GM23338 (cell line): ENCODE data around the gene ECD.

Experiments
- EZH2 ChIP-seq: fragments of 200-600 bp; sonication (generic); IDR thresholded peaks from one replicate; pipeline ENCODE4 v1.8.0; 2017; ENCODE audit warnings: antibody characterized with exemption, mild to moderate bottlenecking, low read depth; ENCODE audit not compliant: unreplicated experiment
- EZH2phosphoT487 ChIP-seq: fragments of 200-600 bp; sonication (generic); IDR thresholded peaks from one replicate; pipeline ENCODE4 v1.8.1; 2018; ENCODE audit warnings: antibody characterized with exemption; ENCODE audit not compliant: unreplicated experiment
- POLR2AphosphoS5 ChIP-seq: IDR thresholded peaks from 2 replicates; pipeline ENCODE4 v1.6.1; 2016; ENCODE audit warnings: antibody characterized with exemption, low read depth
- STAT1 ChIP-seq: IDR thresholded peaks from one replicate; pipeline ENCODE4 v1.6.1; 2016; ENCODE audit warnings: antibody characterized with exemption; ENCODE audit not compliant: unreplicated experiment
- ZNF331 ChIP-seq: fragments of 250-450 bp; sonication (Bioruptor Pico); IDR thresholded peaks from 2 replicates; pipeline ENCODE4 v1.5.0; 2020; ENCODE audit warnings: low read depth, mild to moderate bottlenecking, moderate library complexity
- TF ChIP-seq, protein P1 (sequence below), 2 experiments: fragments of 200-600 bp in 1 of 2; sonication (generic) in 1 of 2; conservative IDR thresholded peaks; 2 replicates each; pipeline versions ENCODE4 v1.5.1 to v1.6.1; 2016 to 2017; ENCODE audit warnings: antibody characterized with exemption in 2 of 2, low read depth in 2 of 2, mild to moderate bottlenecking in 2 of 2, moderate library complexity in 1 of 2
- TF ChIP-seq, protein P2 (sequence below): IDR thresholded peaks from one replicate; pipeline ENCODE4 v1.6.1; 2018; ENCODE audit warnings: antibody characterized with exemption; ENCODE audit not compliant: unreplicated experiment

DNA sequence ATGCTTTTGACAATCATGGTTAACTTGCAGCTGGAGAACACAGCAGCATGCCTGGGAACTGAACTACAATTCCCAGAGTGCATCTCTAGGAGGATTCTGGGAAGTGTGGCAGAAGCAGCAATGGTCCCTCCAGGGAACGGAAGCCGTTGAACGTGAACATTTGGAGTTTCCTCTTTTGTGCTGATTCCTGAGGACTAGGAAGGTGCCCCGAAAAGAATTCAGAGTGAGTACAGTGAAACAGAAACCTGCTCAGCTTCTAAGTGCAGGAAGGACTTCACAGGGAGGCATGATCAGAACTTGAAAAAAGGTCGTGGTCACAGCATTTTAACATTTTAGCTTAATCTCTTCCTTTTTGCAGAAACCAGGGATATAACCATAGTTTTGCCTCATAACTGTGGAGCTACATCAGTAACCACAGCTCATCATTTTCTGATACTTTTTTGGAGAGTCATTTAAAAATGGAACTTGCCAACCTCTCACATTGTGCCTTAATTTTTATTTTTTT lies 57.4 kb downstream of the ECD start, which contains the start of gene NUDT13:
- TF ChIP-seq, protein P1, sequence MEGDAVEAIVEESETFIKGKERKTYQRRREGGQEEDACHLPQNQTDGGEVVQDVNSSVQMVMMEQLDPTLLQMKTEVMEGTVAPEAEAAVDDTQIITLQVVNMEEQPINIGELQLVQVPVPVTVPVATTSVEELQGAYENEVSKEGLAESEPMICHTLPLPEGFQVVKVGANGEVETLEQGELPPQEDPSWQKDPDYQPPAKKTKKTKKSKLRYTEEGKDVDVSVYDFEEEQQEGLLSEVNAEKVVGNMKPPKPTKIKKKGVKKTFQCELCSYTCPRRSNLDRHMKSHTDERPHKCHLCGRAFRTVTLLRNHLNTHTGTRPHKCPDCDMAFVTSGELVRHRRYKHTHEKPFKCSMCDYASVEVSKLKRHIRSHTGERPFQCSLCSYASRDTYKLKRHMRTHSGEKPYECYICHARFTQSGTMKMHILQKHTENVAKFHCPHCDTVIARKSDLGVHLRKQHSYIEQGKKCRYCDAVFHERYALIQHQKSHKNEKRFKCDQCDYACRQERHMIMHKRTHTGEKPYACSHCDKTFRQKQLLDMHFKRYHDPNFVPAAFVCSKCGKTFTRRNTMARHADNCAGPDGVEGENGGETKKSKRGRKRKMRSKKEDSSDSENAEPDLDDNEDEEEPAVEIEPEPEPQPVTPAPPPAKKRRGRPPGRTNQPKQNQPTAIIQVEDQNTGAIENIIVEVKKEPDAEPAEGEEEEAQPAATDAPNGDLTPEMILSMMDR (conservative IDR thresholded peaks at IDR 0.05; ENCODE audit: low read depth in 2 of 2) = no peak
- TF ChIP-seq, protein P2, sequence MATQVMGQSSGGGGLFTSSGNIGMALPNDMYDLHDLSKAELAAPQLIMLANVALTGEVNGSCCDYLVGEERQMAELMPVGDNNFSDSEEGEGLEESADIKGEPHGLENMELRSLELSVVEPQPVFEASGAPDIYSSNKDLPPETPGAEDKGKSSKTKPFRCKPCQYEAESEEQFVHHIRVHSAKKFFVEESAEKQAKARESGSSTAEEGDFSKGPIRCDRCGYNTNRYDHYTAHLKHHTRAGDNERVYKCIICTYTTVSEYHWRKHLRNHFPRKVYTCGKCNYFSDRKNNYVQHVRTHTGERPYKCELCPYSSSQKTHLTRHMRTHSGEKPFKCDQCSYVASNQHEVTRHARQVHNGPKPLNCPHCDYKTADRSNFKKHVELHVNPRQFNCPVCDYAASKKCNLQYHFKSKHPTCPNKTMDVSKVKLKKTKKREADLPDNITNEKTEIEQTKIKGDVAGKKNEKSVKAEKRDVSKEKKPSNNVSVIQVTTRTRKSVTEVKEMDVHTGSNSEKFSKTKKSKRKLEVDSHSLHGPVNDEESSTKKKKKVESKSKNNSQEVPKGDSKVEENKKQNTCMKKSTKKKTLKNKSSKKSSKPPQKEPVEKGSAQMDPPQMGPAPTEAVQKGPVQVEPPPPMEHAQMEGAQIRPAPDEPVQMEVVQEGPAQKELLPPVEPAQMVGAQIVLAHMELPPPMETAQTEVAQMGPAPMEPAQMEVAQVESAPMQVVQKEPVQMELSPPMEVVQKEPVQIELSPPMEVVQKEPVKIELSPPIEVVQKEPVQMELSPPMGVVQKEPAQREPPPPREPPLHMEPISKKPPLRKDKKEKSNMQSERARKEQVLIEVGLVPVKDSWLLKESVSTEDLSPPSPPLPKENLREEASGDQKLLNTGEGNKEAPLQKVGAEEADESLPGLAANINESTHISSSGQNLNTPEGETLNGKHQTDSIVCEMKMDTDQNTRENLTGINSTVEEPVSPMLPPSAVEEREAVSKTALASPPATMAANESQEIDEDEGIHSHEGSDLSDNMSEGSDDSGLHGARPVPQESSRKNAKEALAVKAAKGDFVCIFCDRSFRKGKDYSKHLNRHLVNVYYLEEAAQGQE = no peak
- TF ChIP-seq POLR2AphosphoS5 = peak; percentile 83
- no peak for TF ChIP-seq STAT1
- no peak for TF ChIP-seq EZH2phosphoT487
- no peak for TF ChIP-seq EZH2
- TF ChIP-seq ZNF331 (CRISPR knock-in tag) = no peak
